ENCODE results near the gene ING4.

DNA sequence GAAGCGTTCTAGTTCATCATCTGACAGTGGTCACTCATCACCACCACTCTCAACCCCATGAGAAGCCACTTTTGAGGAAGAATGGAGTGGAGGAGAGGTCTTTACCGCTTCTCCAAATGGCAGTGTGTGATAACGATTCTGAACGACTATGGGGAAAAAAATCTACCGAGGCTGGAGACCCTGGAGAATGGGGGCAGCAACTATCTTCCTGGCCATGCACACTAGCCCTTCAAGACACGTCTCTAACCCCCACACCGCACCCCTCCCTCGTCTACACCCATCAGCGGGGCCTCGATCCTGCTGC lies 365 bp downstream of the ING4 start:
- TF ChIP-seq, protein P1, sequence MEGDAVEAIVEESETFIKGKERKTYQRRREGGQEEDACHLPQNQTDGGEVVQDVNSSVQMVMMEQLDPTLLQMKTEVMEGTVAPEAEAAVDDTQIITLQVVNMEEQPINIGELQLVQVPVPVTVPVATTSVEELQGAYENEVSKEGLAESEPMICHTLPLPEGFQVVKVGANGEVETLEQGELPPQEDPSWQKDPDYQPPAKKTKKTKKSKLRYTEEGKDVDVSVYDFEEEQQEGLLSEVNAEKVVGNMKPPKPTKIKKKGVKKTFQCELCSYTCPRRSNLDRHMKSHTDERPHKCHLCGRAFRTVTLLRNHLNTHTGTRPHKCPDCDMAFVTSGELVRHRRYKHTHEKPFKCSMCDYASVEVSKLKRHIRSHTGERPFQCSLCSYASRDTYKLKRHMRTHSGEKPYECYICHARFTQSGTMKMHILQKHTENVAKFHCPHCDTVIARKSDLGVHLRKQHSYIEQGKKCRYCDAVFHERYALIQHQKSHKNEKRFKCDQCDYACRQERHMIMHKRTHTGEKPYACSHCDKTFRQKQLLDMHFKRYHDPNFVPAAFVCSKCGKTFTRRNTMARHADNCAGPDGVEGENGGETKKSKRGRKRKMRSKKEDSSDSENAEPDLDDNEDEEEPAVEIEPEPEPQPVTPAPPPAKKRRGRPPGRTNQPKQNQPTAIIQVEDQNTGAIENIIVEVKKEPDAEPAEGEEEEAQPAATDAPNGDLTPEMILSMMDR (IDR thresholded peaks at IDR 0.05) = no peak
- no peak for TF ChIP-seq POLR2A (IDR thresholded peaks at IDR 0.05)

Data from esophagus squamous epithelium (tissue), 4 donors.